Sigmoid colon (tissue), 7 donors: ENCODE measurements around the gene RUSC1. TPM values are rescaled to one million over a fixed set of nuclear protein-coding genes. Genes with fewer than 3 reads are reported as not detected.
"Not testable (repeated sequence)": the region's sequence is repeated elsewhere in the genome, so short reads cannot be mapped to it uniquely, and the experiment has no call there.

Experiments used
- DNase-seq: peaks from one replicate; pipeline ENCODE4 v3.0.0-alpha.2; 2019
- H3K27ac ChIP-seq, 4 donors: fragments of 200-600 bp; sonication (generic); one replicate each; pipeline ENCODE4 v1.5.1; 2016 to 2019; ENCODE audit warnings: mild to moderate bottlenecking in 1 of 4
- H3K27me3 ChIP-seq, 3 donors: fragments of 200-600 bp; sonication (generic); one replicate each; pipeline ENCODE4 v1.5.1; 2019; ENCODE audit warnings: mild to moderate bottlenecking in 1 of 3
- H3K36me3 ChIP-seq, 4 donors: fragments of 200-600 bp; sonication (generic); one replicate each; pipeline ENCODE4 v1.5.1; 2016 to 2019
- H3K4me1 ChIP-seq, 4 donors: fragments of 200-600 bp; sonication (generic); one replicate each; pipeline ENCODE4 v1.5.1; 2017 to 2019
- H3K4me3 ChIP-seq, 4 donors: fragments of 200-600 bp; sonication (generic); one replicate each; pipeline ENCODE4 v1.5.1; 2017 to 2019; ENCODE audit warnings: mild to moderate bottlenecking in 2 of 4, moderate library complexity in 1 of 4
- H3K9me3 ChIP-seq, 4 donors: fragments of 200-600 bp in 3 of 4; sonication (generic) in 3 of 4; one replicate each; pipeline versions ENCODE4 v1.5.1 to v1.6.1; 2013 to 2019
- CTCF ChIP-seq, 4 experiments: fragments of 450-650 bp in 3 of 4; fragments of 200-600 bp in 1 of 4; IDR thresholded peaks; one replicate each; pipeline ENCODE4 v1.5.1; 2016 to 2019; ENCODE audit warnings: antibody characterized with exemption in 4 of 4, mild to moderate bottlenecking in 3 of 4, moderate library complexity in 2 of 4
- EP300 ChIP-seq, 4 donors: sonication (generic); formaldehyde crosslinking; IDR thresholded peaks; one replicate each; pipeline ENCODE4 v1.6.1; 2017; ENCODE audit warnings: antibody characterized with exemption in 4 of 4
- POLR2A ChIP-seq, 2 donors: fragments of 450-650 bp; IDR thresholded peaks; one replicate each; pipeline ENCODE4 v1.6.1; 2016; ENCODE audit warnings: antibody characterized with exemption in 2 of 2, mild to moderate bottlenecking in 2 of 2, moderate library complexity in 2 of 2
- POLR2AphosphoS5 ChIP-seq, 4 donors: sonication (generic); formaldehyde crosslinking; IDR thresholded peaks; one replicate each; pipeline ENCODE4 v1.6.1; 2017; ENCODE audit warnings: antibody characterized with exemption in 4 of 4
- WGBS, 2 donors: extraction: QIAGEN DNeasy Blood & Tissue Kit; methylation state at CpG; one replicate each; pipeline ENCODE4 v1.1.7; 2013; 5-methylcytosine and 5-hydroxymethylcytosine counted together
- intact Hi-C: fragments of 100-400 bp; cut with DNase I; formaldehyde crosslinking; loops from one replicate; pipeline ENCODE4 v1.15.1; 2023
- polyA plus RNA-seq, 3 donors: library from polyadenylated mRNA; stranded (reverse); fragments of 200-250 nt; gene quantifications; one replicate each; pipeline ENCODE4 v1.2.3, GENCODE V29; 2013
- total RNA-seq, 4 donors: library from RNA; depleted of rRNA; stranded (reverse); fragments of >200 nt; gene quantifications; one replicate each; pipeline ENCODE4 v1.1.0, GENCODE V29; 2016
- donor health status: healthy with polysubstance abuse.
- donor health status: Bipolar disorder and iron deficiency.
- donor health status: healthy.

The RUSC1 gene
- total and polyA plus RNA-seq, 7 donors = 12.5 to 76.3 (median 27.4) TPM

- DNase-seq = no peak
- Histone ChIP-seq H3K9me3 (no peaks in the 10 kb centered on the region), H3K27me3 (no peaks in the 10 kb centered on the region), H3K4me1 (no peaks in the 10 kb centered on the region), H3K4me3 (no peak overlapping the region), H3K27ac (no peak overlapping the region), H3K36me3 (no peaks in the 10 kb centered on the region)
- intact Hi-C loops = no loop called here
- TF ChIP-seq EP300 (IDR thresholded peaks at IDR 0.05) = no peak
- no peak for TF ChIP-seq POLR2AphosphoS5 (IDR thresholded peaks at IDR 0.05)
- TF ChIP-seq CTCF (IDR thresholded peaks at IDR 0.05) = no peak
- no peak for TF ChIP-seq POLR2A (IDR thresholded peaks at IDR 0.05)
- 95 to 96% methylated on average over 14 of the region's 14 CpGs for WGBS, 2 donors
These were observed 35.6 kb upstream of the RUSC1 start for GRCh38 chr1:155285063-155285462.

- H3K27me3 ChIP-seq = no peaks in the 10 kb centered on the region
- TF ChIP-seq POLR2A (IDR thresholded peaks at IDR 0.05) (no peak), CTCF (IDR thresholded peaks at IDR 0.05) (no peak), POLR2AphosphoS5 (IDR thresholded peaks at IDR 0.05) (no peak), EP300 (IDR thresholded peaks at IDR 0.05) (no peak)
- DNase-seq = no peak
- H3K4me1 ChIP-seq = no peaks in the 10 kb centered on the region
- H3K4me3 ChIP-seq = no peak overlapping the region
- H3K36me3 ChIP-seq = no peaks in the 10 kb centered on the region
- WGBS, 2 donors = 94 to 95% methylated on average over 18 of the region's 18 CpGs
- H3K27ac ChIP-seq = no peak overlapping the region
- H3K9me3 ChIP-seq = no peaks in the 10 kb centered on the region
- intact Hi-C loops = no loop called here
These were observed 35.1 kb upstream of the RUSC1 start for GRCh38 chr1:155285631-155286044.

- H3K27me3 ChIP-seq = no peaks in the 10 kb centered on the region
- intact Hi-C loops = no loop called here
- no peak overlapping the region for H3K27ac ChIP-seq
- H3K4me1 ChIP-seq = no peaks in the 10 kb centered on the region
- H3K9me3 ChIP-seq = no peaks in the 10 kb centered on the region
- no peak for TF ChIP-seq EP300 (IDR thresholded peaks at IDR 0.05)
- no peak for TF ChIP-seq CTCF (IDR thresholded peaks at IDR 0.05)
- no peak for TF ChIP-seq POLR2A (IDR thresholded peaks at IDR 0.05)
- no peak for TF ChIP-seq POLR2AphosphoS5 (IDR thresholded peaks at IDR 0.05)
- no peak for DNase-seq
- WGBS, 2 donors = 94 to 96% methylated on average over 2 of the region's 2 CpGs
- no peak overlapping the region for H3K4me3 ChIP-seq
- no peaks in the 10 kb centered on the region for H3K36me3 ChIP-seq
These were observed 34.1 kb upstream of the RUSC1 start for GRCh38 chr1:155286544-155286943.

- no peaks in the 10 kb centered on the region for H3K36me3 ChIP-seq
- TF ChIP-seq POLR2A (IDR thresholded peaks at IDR 0.05) (no peak), CTCF (IDR thresholded peaks at IDR 0.05) (no peak), EP300 (IDR thresholded peaks at IDR 0.05) (no peak), POLR2AphosphoS5 (IDR thresholded peaks at IDR 0.05) (no peak)
- intact Hi-C loops = no loop called here
- no peaks in the 10 kb centered on the region for H3K9me3 ChIP-seq
- 94 to 95% methylated on average over 21 of the region's 21 CpGs for WGBS, 2 donors
- no peak for DNase-seq
- H3K27me3 ChIP-seq = no peaks in the 10 kb centered on the region
- H3K4me3 ChIP-seq = no peak overlapping the region
- H3K27ac ChIP-seq = no peak overlapping the region
- no peaks in the 10 kb centered on the region for H3K4me1 ChIP-seq
These were observed 32.6 kb upstream of the RUSC1 start for GRCh38 chr1:155287987-155288543.

GRCh38 chr1:155291006-155291405, 29.7 kb upstream of the RUSC1 start:
- intact Hi-C loops, H3K4me1 ChIP-seq, DNase-seq, H3K27ac ChIP-seq, H3K4me3 ChIP-seq, H3K9me3 ChIP-seq, H3K36me3 ChIP-seq: not testable (repeated sequence)
- 90 to 92% methylated on average over 10 of the region's 10 CpGs for WGBS, 2 donors
- H3K27me3 ChIP-seq = peaks cover 7 to 25% (median 17%) of the 10 kb centered on the region in 3 donors
